K562 (cell line): ENCODE results near the gene EMP2. TPM values are rescaled to one million over a fixed set of nuclear protein-coding genes. Genes with fewer than 3 reads are reported as not detected.

ENCODE experiments used
- CBX8 ChIP-seq: fragments of 200-600 bp; sonication (generic); IDR thresholded peaks from 2 replicates; pipeline ENCODE4 v1.6.1; 2012; ENCODE audit warnings: borderline replicate concordance, mixed run types, low read depth, mild to moderate bottlenecking, moderate library complexity, mixed read lengths, low read length, control low read depth, inconsistent platforms; ENCODE audit not compliant: poor library complexity, severe bottlenecking; ENCODE audit errors: extremely low read depth
- CHAMP1 ChIP-seq: fragments of 450-650 bp; IDR thresholded peaks from 2 replicates; pipeline ENCODE4 v1.6.1; 2016; ENCODE audit warnings: mild to moderate bottlenecking
- CHD2 ChIP-seq: IDR thresholded peaks from 2 replicates; pipeline ENCODE4 v1.6.1; 2011; ENCODE audit warnings: low read depth, low read length
- CREB3L1 ChIP-seq: fragments of 450-650 bp; IDR thresholded peaks from 2 replicates; pipeline ENCODE4 v1.6.1; 2014; ENCODE audit warnings: low read depth, mild to moderate bottlenecking, moderate library complexity, borderline replicate concordance
- FUS ChIP-seq: fragments of 200-400 bp; formaldehyde crosslinking; optimal IDR thresholded peaks from 2 replicates; pipeline ENCODE3; 2017; ENCODE audit warnings: low read depth, low read length
- HNRNPLL ChIP-seq: fragments of 200-400 bp; formaldehyde crosslinking; IDR thresholded peaks from 2 replicates; pipeline ENCODE4 v1.6.1; 2017; ENCODE audit warnings: low read length, low read depth, mild to moderate bottlenecking; ENCODE audit not compliant: poor library complexity, severe bottlenecking
- LARP7 ChIP-seq: fragments of 450-650 bp; IDR thresholded peaks from 2 replicates; pipeline ENCODE4 v1.6.1; 2016
- NR2F6 ChIP-seq: fragments of 450-650 bp; formaldehyde crosslinking; IDR thresholded peaks from 2 replicates; pipeline ENCODE4 v1.4.0; 2020; ENCODE audit warnings: mild to moderate bottlenecking
- PCBP2 ChIP-seq: fragments of 200-400 bp; formaldehyde crosslinking; IDR thresholded peaks from 2 replicates; pipeline ENCODE4 v1.6.1; 2018; ENCODE audit warnings: low read length, low read depth, mild to moderate bottlenecking, moderate library complexity; ENCODE audit not compliant: poor library complexity, severe bottlenecking
- SMC3 ChIP-seq: conservative IDR thresholded peaks from 2 replicates; pipeline ENCODE4 v1.6.1; 2011; ENCODE audit warnings: low read depth, low read length, improper control_type of control experiment; ENCODE audit not compliant: insufficient read depth
- TFAP4 ChIP-seq: sonication (generic); formaldehyde crosslinking; IDR thresholded peaks from 2 replicates; pipeline ENCODE4 v1.8.0; 2022; ENCODE audit warnings: missing genetic modification reagents, mild to moderate bottlenecking, moderate library complexity, borderline replicate concordance
- ZNF121 ChIP-seq: sonication (generic); formaldehyde crosslinking; conservative IDR thresholded peaks from 2 replicates; pipeline ENCODE4 v1.8.0; 2022; ENCODE audit warnings: missing genetic modification reagents
- ZNF318 ChIP-seq, 2 experiments: fragments of 450-650 bp; IDR thresholded peaks; 2 replicates each; pipeline ENCODE4 v1.6.1; 2016; ENCODE audit warnings: mild to moderate bottlenecking in 2 of 2, borderline replicate concordance in 1 of 2, low read depth in 1 of 2, moderate library complexity in 1 of 2
- ZNF586 ChIP-seq: fragments of 450-650 bp; formaldehyde crosslinking; conservative IDR thresholded peaks from 2 replicates; pipeline ENCODE4 v1.4.0; 2020; ENCODE audit warnings: mild to moderate bottlenecking, moderate library complexity
- polyA plus RNA-seq, 8 experiments: library from polyadenylated mRNA; depleted of rRNA in 4 of 8; stranded (reverse) in 5 of 8; unstranded in 3 of 8; fragments of >200 nt; fragmentation: Nextera tagmentation in 2 of 8; fragmentation: Illumina TruSeq in 1 of 8; extraction: Ambion mirVana in 2 of 8; extraction: Trizol in 1 of 8; gene quantifications; 2 replicates each; pipeline versions ENCODE4 v1.2.1 to v1.2.3, GENCODE V29; 2011 to 2014; ENCODE audit warnings: inconsistent platforms in 1 of 8, missing spikeins in 1 of 8
- total RNA-seq, 7 experiments: library from RNA; depleted of rRNA in 6 of 7; stranded (reverse); fragments of >200 nt in 6 of 7; fragmentation: Illumina TruSeq in 2 of 7; extraction: Trizol in 2 of 7; gene quantifications; 2 replicates each; pipeline versions ENCODE4 v1.2.1 to v1.2.3, GENCODE V29; 2011 to 2021; ENCODE audit warnings: low replicate concordance in 1 of 7

The EMP2 gene
- total and polyA plus RNA-seq, 9 of the 15 experiments (the other 6 are each of a cell fraction or from before 2014, with no cell fraction given) = 0.73 to 6.2 (median 3.1) TPM

- no peak for TF ChIP-seq CHAMP1
- TF ChIP-seq CREB3L1 = no peak
- no peak for TF ChIP-seq LARP7
- TF ChIP-seq FUS = no peak
- no peak for TF ChIP-seq TFAP4 (CRISPR knock-in tag)
- TF ChIP-seq PCBP2 = no peak
- TF ChIP-seq SMC3 = no peak
- TF ChIP-seq CBX8 = no peak
- no peak for TF ChIP-seq ZNF318 (IDR thresholded peaks at IDR 0.05; ENCODE audit: borderline replicate concordance in 1 of 2, low read depth in 1 of 2)
- no peak for TF ChIP-seq ZNF586
- TF ChIP-seq ZNF121 (CRISPR knock-in tag) = no peak
- no peak for TF ChIP-seq NR2F6 (CRISPR knock-in tag)
- no peak for TF ChIP-seq CHD2
- no peak for TF ChIP-seq HNRNPLL
Observed at GRCh38 chr16:10619271-10619849, 39.0 kb upstream of the EMP2 start (continued).
